HepG2 (cell line): ENCODE measurements around the gene IL17C. TPM values are rescaled to one million over a fixed set of nuclear protein-coding genes. Genes with fewer than 3 reads are reported as not detected.

ENCODE experiments used
- ATAC-seq: fragments of 200-7000 bp; cut with Tn5 transposase; 3 replicates; pipeline ENCODE4 v1.9.1; 2020; ENCODE audit warnings: mild to moderate bottlenecking, moderate library complexity
- BruUV-seq: library from RNA; stranded (reverse); fragments of 400-500 nt; replicated peaks from 2 replicates; lab custom pipeline; 2021; lab: Mats Ljungman, UMichigan
- CTCF ChIA-PET: fragments of 300-600 bp; formaldehyde crosslinking; extraction: SDS; loops from one replicate; lab custom pipeline; 2021; ENCODE audit warnings: low total read pairs, inconsistent platforms, low intra/inter-chr PET ratio; lab: Yijun Ruan, JAX
- POLR2A ChIA-PET: fragments of 350-600 bp; sonication (Branson Sonifier 250); formaldehyde crosslinking; loops from one replicate; lab custom pipeline; 2020; ENCODE audit warnings: antibody characterized with exemption, inconsistent platforms; lab: Yijun Ruan, JAX
- DNase-seq: peaks from one replicate; pipeline ENCODE4 v3.0.0-alpha.2; 2015; ENCODE audit warnings: low spot score
- FAIRE-seq: peaks from 3 replicates; lab custom pipeline; 2011; peaks lifted over from hg19 to GRCh38; lab: Jason Lieb, UNC
- H2AFZ ChIP-seq: one replicate; pipeline ENCODE4 v1.6.1; 2011; ENCODE audit warnings: low read length, inconsistent platforms
- H3K27ac ChIP-seq: fragments of 300-600 bp; 3 replicates; pipeline ENCODE4 v1.8.0; 2011; ENCODE audit warnings: mixed run types, mild to moderate bottlenecking, mixed read lengths, low read length, inconsistent platforms; ENCODE audit not compliant: insufficient read depth; ENCODE audit errors: extremely low read length
- H3K27me3 ChIP-seq, 2 experiments: fragments of 200-600 bp in 1 of 2; 2 replicates in 1 of 2; 3 replicates in 1 of 2; pipeline versions ENCODE4 v1.6.0 to v1.8.0; 2011; ENCODE audit warnings: low read length in 2 of 2, mild to moderate bottlenecking in 2 of 2, moderate library complexity in 2 of 2, inconsistent platforms in 1 of 2; ENCODE audit not compliant: insufficient read depth in 2 of 2, control insufficient read depth in 1 of 2
- H3K36me3 ChIP-seq, 2 experiments: fragments of 200-600 bp in 1 of 2; replicated peaks in 1 of 2; 2 replicates in 1 of 2; 3 replicates in 1 of 2; pipeline versions ENCODE4 v1.5.1 to v1.8.0; 2011; ENCODE audit warnings: low read length in 2 of 2, inconsistent platforms in 1 of 2; ENCODE audit not compliant: insufficient read depth in 2 of 2, control insufficient read depth in 1 of 2
- H3K4me1 ChIP-seq: 2 replicates; pipeline ENCODE4 v1.5.1; 2012; ENCODE audit warnings: low read length, inconsistent platforms; ENCODE audit not compliant: insufficient read depth
- H3K4me2 ChIP-seq: 2 replicates; pipeline ENCODE4 v1.6.0; 2011; ENCODE audit warnings: low read depth, low read length, inconsistent platforms
- H3K4me3 ChIP-seq, 3 experiments: fragments of 200-600 bp in 1 of 3; sonication (generic), shearing (Covaris generic) in 1 of 3; replicated peaks in 1 of 3; 2 replicates each; pipeline ENCODE4 v1.5.1; 2011 to 2016; ENCODE audit warnings: low read length in 3 of 3, inconsistent platforms in 2 of 3, low read depth in 2 of 3, mild to moderate bottlenecking in 2 of 3, control low read depth in 1 of 3, mixed read lengths in 1 of 3; ENCODE audit not compliant: insufficient read depth in 1 of 3
- H3K79me2 ChIP-seq: one replicate; pipeline ENCODE4 v1.6.1; 2011; ENCODE audit warnings: low read length, inconsistent platforms; ENCODE audit not compliant: insufficient read depth
- H3K9ac ChIP-seq: 2 replicates; pipeline ENCODE4 v1.6.0; 2011; ENCODE audit warnings: mild to moderate bottlenecking, low read depth, low read length, inconsistent platforms; ENCODE audit not compliant: insufficient read depth
- H3K9me3 ChIP-seq: 2 replicates; pipeline ENCODE4 v1.5.1; 2012; ENCODE audit warnings: mild to moderate bottlenecking, low read length
- H4K20me1 ChIP-seq: 2 replicates; pipeline ENCODE4 v1.6.0; 2011; ENCODE audit warnings: inconsistent platforms, mild to moderate bottlenecking, low read length, moderate library complexity; ENCODE audit not compliant: insufficient read depth
- AGO2 ChIP-seq: fragments of 200-400 bp; formaldehyde crosslinking; optimal IDR thresholded peaks from 2 replicates; pipeline ENCODE3; 2017; ENCODE audit warnings: mild to moderate bottlenecking, low read depth, low read length, moderate library complexity
- ARHGAP35 ChIP-seq: sonication (generic); formaldehyde crosslinking; IDR thresholded peaks from 2 replicates; pipeline ENCODE4 v1.9.0; 2022; ENCODE audit warnings: mild to moderate bottlenecking, inconsistent platforms, moderate library complexity, missing genetic modification reagents, borderline replicate concordance
- KDM6A ChIP-seq: IDR thresholded peaks from 2 replicates; pipeline ENCODE4 v1.6.1; 2016; ENCODE audit warnings: low read depth
- KMT2B ChIP-seq: IDR thresholded peaks from 2 replicates; pipeline ENCODE4 v1.6.1; 2016; ENCODE audit warnings: missing genetic modification reagents, missing compliant biosample characterization
- PRMT3 ChIP-seq: sonication (generic); formaldehyde crosslinking; IDR thresholded peaks from 2 replicates; pipeline ENCODE4 v1.8.1; 2022; ENCODE audit warnings: low read depth, mild to moderate bottlenecking, moderate library complexity, missing genetic modification reagents, borderline replicate concordance
- RAD51 ChIP-seq: fragments of 450-650 bp; IDR thresholded peaks from 2 replicates; pipeline ENCODE4 v1.6.1; 2016; ENCODE audit warnings: borderline replicate concordance
- RBM22 ChIP-seq: fragments of 200-400 bp; formaldehyde crosslinking; optimal IDR thresholded peaks from 2 replicates; pipeline ENCODE3; 2017; ENCODE audit warnings: mild to moderate bottlenecking, low read length, moderate library complexity
- SMAD1 ChIP-seq: sonication (generic); formaldehyde crosslinking; IDR thresholded peaks from 2 replicates; pipeline ENCODE4 v1.4.0; 2020; ENCODE audit warnings: missing genetic modification reagents, low read depth, mild to moderate bottlenecking, borderline replicate concordance
- ZNF296 ChIP-seq: sonication (generic); formaldehyde crosslinking; conservative IDR thresholded peaks from 2 replicates; pipeline ENCODE4 v1.5.0; 2020; ENCODE audit warnings: mild to moderate bottlenecking, missing genetic modification reagents
- ZNF367 ChIP-seq: sonication (generic); formaldehyde crosslinking; IDR thresholded peaks from 2 replicates; pipeline ENCODE4 v1.4.0; 2020; ENCODE audit warnings: missing genetic modification reagents, borderline replicate concordance
- ZNF746 ChIP-seq: sonication (generic); formaldehyde crosslinking; IDR thresholded peaks from 2 replicates; pipeline ENCODE4 v1.8.0; 2022; ENCODE audit warnings: mild to moderate bottlenecking, missing genetic modification reagents
- WGBS: methylation state at CpG from one replicate; pipeline ENCODE4 v1.1.6; 2017; ENCODE audit warnings: low lambda C conversion rate; 5-methylcytosine and 5-hydroxymethylcytosine counted together
- in situ Hi-C: cut with HindIII; loops from 2 replicates; pipeline ENCODE4 v1.10.0; 2017; ENCODE audit warnings: low pct_unique_long_range_greater_than_20kb; ENCODE audit not compliant: extremely low pct_ligation_motif_present
- intact Hi-C: fragments of 100-400 bp; cut with micrococcal nuclease; formaldehyde crosslinking; loops from one replicate; pipeline ENCODE4 v1.10.0; 2022; ENCODE audit not compliant: unreplicated experiment
- polyA plus RNA-seq, 8 experiments: library from polyadenylated mRNA; depleted of rRNA in 3 of 8; stranded (reverse) in 7 of 8; unstranded in 1 of 8; fragments of >200 nt; fragmentation: Illumina TruSeq in 4 of 8; extraction: Trizol in 4 of 8; gene quantifications; 2 replicates each; pipeline versions ENCODE4 v1.2.1 to v1.2.3, GENCODE V29; 2011 to 2016; ENCODE audit warnings: low read depth in 4 of 8, missing spikeins in 1 of 8, mixed read lengths in 1 of 8; ENCODE audit not compliant: insufficient read depth in 1 of 8
- total RNA-seq, 5 experiments: library from RNA; depleted of rRNA; stranded (reverse); fragments of >200 nt; fragmentation: Illumina TruSeq; extraction: Trizol; gene quantifications; 2 replicates each; pipeline ENCODE4 v1.2.3, GENCODE V29; 2016; ENCODE audit warnings: low read depth in 1 of 5
- TF ChIP-seq, protein P1 (sequence below): sonication (generic); formaldehyde crosslinking; IDR thresholded peaks from 2 replicates; pipeline ENCODE4 v1.4.0; 2020; ENCODE audit warnings: mild to moderate bottlenecking, missing genetic modification reagents, borderline replicate concordance

The IL17C gene
- total and polyA plus RNA-seq, 2 of the 13 experiments (the other 11 are each of a cell fraction or from before 2014, with no cell fraction given): not detected

DNA sequence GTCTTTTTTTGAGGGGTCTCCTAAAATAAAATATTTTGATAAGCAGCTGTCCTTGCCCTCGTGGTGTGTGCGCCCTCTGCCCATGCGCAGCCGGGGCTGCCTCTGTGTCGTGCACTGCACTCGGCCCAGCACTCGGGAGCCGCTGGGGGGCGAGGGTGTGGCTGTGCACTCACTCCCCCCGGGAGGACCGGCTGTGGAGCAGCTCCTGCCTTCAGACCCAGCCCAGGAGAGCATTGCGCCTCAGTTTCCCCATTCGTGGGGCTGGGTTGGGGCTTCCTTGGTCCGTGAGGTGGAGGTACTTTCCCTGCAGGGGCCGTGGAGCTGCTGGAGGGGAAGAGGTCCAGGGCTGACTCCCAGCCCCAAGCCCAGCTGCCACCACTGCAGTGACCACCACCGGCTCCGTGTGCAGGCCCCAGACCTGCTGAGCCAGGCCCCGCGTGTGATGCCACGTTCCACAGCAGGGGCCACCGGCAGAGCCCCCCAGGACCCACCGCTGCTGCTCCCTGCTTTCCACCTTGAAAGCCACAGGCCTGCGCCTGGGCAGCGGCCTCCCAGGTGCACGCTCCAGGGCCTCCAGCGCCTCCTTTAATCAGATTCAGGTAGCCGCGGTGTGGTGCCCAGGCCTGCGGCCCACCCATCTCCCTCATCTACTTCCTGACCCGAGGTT is 6.3 kb upstream of the IL17C start:
- Histone ChIP-seq H3K27ac (no peak overlapping the region), H3K4me3 (no peak overlapping the region), H3K36me3 (peaks cover 24 to 57% of the 10 kb centered on the region in 2 experiments), H3K9me3 (no peaks in the 10 kb centered on the region), H3K79me2 (no peaks in the 10 kb centered on the region), H2AFZ (no peak overlapping the region), H4K20me1 (peaks cover 3% of the 10 kb centered on the region; the same call in 1 of the 2 replicates), H3K4me2 (no peak overlapping the region), H3K4me1 (no peaks in the 10 kb centered on the region), H3K9ac (no peak overlapping the region), H3K27me3 (0 out of 5 replicates have a peak, but pooled peaks cover 0 to under 1% of the 10 kb centered on the region in 2 experiments)
- intact Hi-C loops: no loop called here
- no TSS peak for BruUV-seq
- TF ChIP-seq PRMT3 (CRISPR knock-in tag) (no peak), ZNF746 (CRISPR knock-in tag) (no peak), ZNF296 (CRISPR knock-in tag) (no peak), SMAD1 (CRISPR knock-in tag) (no peak), KMT2B (no peak), RAD51 (no peak), ZNF367 (CRISPR knock-in tag) (no peak), RBM22 (peak; percentile 9), KDM6A (CRISPR knock-in tag) (no peak), ARHGAP35 (CRISPR knock-in tag) (no peak), AGO2 (peak; percentile 71)
- TF ChIP-seq, protein P1, sequence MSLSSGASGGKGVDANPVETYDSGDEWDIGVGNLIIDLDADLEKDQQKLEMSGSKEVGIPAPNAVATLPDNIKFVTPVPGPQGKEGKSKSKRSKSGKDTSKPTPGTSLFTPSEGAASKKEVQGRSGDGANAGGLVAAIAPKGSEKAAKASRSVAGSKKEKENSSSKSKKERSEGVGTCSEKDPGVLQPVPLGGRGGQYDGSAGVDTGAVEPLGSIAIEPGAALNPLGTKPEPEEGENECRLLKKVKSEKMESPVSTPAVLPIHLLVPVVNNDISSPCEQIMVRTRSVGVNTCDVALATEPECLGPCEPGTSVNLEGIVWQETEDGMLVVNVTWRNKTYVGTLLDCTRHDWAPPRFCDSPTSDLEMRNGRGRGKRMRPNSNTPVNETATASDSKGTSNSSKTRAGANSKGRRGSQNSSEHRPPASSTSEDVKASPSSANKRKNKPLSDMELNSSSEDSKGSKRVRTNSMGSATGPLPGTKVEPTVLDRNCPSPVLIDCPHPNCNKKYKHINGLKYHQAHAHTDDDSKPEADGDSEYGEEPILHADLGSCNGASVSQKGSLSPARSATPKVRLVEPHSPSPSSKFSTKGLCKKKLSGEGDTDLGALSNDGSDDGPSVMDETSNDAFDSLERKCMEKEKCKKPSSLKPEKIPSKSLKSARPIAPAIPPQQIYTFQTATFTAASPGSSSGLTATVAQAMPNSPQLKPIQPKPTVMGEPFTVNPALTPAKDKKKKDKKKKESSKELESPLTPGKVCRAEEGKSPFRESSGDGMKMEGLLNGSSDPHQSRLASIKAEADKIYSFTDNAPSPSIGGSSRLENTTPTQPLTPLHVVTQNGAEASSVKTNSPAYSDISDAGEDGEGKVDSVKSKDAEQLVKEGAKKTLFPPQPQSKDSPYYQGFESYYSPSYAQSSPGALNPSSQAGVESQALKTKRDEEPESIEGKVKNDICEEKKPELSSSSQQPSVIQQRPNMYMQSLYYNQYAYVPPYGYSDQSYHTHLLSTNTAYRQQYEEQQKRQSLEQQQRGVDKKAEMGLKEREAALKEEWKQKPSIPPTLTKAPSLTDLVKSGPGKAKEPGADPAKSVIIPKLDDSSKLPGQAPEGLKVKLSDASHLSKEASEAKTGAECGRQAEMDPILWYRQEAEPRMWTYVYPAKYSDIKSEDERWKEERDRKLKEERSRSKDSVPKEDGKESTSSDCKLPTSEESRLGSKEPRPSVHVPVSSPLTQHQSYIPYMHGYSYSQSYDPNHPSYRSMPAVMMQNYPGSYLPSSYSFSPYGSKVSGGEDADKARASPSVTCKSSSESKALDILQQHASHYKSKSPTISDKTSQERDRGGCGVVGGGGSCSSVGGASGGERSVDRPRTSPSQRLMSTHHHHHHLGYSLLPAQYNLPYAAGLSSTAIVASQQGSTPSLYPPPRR (CRISPR knock-in tag): no peak
- CTCF ChIA-PET: no interaction called here
- POLR2A ChIA-PET: interaction anchor here (0.6 kb wide), 1 partner anchor 860 kb away, joined by 3 read pairs; no protein-coding TSS in a partner anchor
- WGBS: 95% methylated on average over 20 of the region's 30 CpGs
- no peak for FAIRE-seq
- in situ Hi-C loops: no loop called here
- no peak for ATAC-seq
- DNase-seq: no peak
